ENCODE measurements around the gene FBXO31.
"Not testable (repeated sequence)": the region's sequence is repeated elsewhere in the genome, so short reads cannot be mapped to it uniquely, and the experiment has no call there.

The FBXO31 gene

DNA sequence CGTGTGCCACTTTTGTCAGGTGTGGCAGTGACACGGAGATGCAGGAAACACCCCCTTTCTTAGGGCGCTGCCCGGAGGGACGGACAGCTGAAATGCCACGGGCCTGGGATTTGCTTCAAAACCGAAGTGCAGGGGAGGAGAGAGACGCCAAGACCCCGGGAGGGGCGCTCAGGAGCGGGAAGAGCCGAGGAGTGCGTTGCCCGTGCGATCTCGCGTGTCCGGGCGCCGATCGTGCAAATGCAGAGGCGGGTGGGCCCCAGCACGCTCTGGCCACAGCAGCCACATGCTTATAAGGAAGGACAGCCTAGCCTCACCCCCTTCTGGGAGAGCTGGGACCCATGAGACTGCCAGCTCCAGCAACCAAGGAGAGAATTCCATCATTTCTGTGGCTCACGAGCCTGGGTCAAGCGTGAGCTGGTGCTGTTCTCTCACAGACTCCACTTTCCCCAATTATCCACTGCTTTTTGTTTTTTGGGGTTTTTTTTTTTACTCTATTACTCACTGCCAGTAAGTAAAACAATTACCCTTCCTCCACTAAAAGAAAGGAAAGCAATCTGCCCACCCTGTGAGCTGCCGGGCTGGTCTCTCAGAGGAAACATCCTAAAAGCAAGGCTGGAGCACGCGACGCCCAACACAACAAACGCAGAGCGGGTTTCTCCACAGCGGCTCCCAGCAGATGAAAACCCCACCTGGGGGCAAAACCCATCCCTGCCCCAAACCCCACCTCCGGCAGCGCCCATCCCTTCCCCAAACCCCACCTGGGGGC is 39.2 kb downstream of the FBXO31 start:
- Histone ChIP-seq H3K9me3 (no peaks in the 10 kb centered on the region), H3K27ac (no peak overlapping the region), H3K4me1 (ENCODE audit: control insufficient read depth in 1 of 2, insufficient read depth in 1 of 2, low read depth in 1 of 2, low read length in 1 of 2) (no peaks in the 10 kb centered on the region), H3K36me3 (peaks cover 8% of the 10 kb centered on the region), H3K27me3 (no peaks in the 10 kb centered on the region), H3K4me3 (ENCODE audit: low read depth in 1 of 2, low read length in 1 of 2) (no peak overlapping the region)
- TF ChIP-seq CTCF (IDR thresholded peaks at IDR 0.05), result no peak

GRCh38 chr16:87343753-87344050 is 39.9 kb downstream of the FBXO31 start:
- no peak overlapping the region for H3K4me3 ChIP-seq (ENCODE audit: low read depth in 1 of 2, low read length in 1 of 2)
- H3K27me3 ChIP-seq, result no peaks in the 10 kb centered on the region
- H3K9me3 ChIP-seq, result no peaks in the 10 kb centered on the region
- no peak overlapping the region for H3K27ac ChIP-seq
- H3K36me3 ChIP-seq, result peaks cover 8% of the 10 kb centered on the region
- no peak for TF ChIP-seq CTCF (IDR thresholded peaks at IDR 0.05)
- no peaks in the 10 kb centered on the region for H3K4me1 ChIP-seq (ENCODE audit: control insufficient read depth in 1 of 2, insufficient read depth in 1 of 2, low read depth in 1 of 2, low read length in 1 of 2)

- Histone ChIP-seq H3K27me3 (no peaks in the 10 kb centered on the region), H3K4me1 (ENCODE audit: control insufficient read depth in 1 of 2, insufficient read depth in 1 of 2, low read depth in 1 of 2, low read length in 1 of 2) (no peaks in the 10 kb centered on the region), H3K36me3 (peaks cover 8% of the 10 kb centered on the region), H3K27ac (no peak overlapping the region), H3K4me3 (ENCODE audit: low read depth in 1 of 2, low read length in 1 of 2) (no peak overlapping the region), H3K9me3 (no peaks in the 10 kb centered on the region)
- no peak for TF ChIP-seq CTCF (IDR thresholded peaks at IDR 0.05)
Measured at GRCh38 chr16:87342978-87343752, 40.4 kb downstream of the FBXO31 start.

GRCh38 chr16:87342504-87342903 is 41.1 kb downstream of the FBXO31 start:
- Histone ChIP-seq H3K36me3 (peaks cover 8% of the 10 kb centered on the region), H3K27me3 (no peaks in the 10 kb centered on the region), H3K27ac (no peak overlapping the region), H3K9me3 (no peaks in the 10 kb centered on the region), H3K4me1 (ENCODE audit: control insufficient read depth in 1 of 2, insufficient read depth in 1 of 2, low read depth in 1 of 2, low read length in 1 of 2) (no peaks in the 10 kb centered on the region), H3K4me3 (ENCODE audit: low read depth in 1 of 2, low read length in 1 of 2) (no peak overlapping the region)
- TF ChIP-seq CTCF (IDR thresholded peaks at IDR 0.05), result no peak

GRCh38 chr16:87340198-87340597 is 43.4 kb downstream of the FBXO31 start:
- no peaks in the 10 kb centered on the region for H3K4me1 ChIP-seq (ENCODE audit: control insufficient read depth in 1 of 2, insufficient read depth in 1 of 2, low read depth in 1 of 2, low read length in 1 of 2)
- no peaks in the 10 kb centered on the region for H3K9me3 ChIP-seq
- H3K27me3 ChIP-seq, result peaks cover 9% of the 10 kb centered on the region
- TF ChIP-seq CTCF (IDR thresholded peaks at IDR 0.05), result no peak
- no peak overlapping the region for H3K4me3 ChIP-seq (ENCODE audit: low read depth in 1 of 2, low read length in 1 of 2)
- peaks cover 8% of the 10 kb centered on the region for H3K36me3 ChIP-seq
- no peak overlapping the region for H3K27ac ChIP-seq

GRCh38 chr16:87339724-87340105 is 43.9 kb downstream of the FBXO31 start:
- H3K9me3 ChIP-seq; H3K4me3 ChIP-seq (ENCODE audit: low read depth in 1 of 2, low read length in 1 of 2); H3K4me1 ChIP-seq (ENCODE audit: control insufficient read depth in 1 of 2, insufficient read depth in 1 of 2, low read depth in 1 of 2, low read length in 1 of 2); H3K27me3 ChIP-seq; H3K27ac ChIP-seq: not testable (repeated sequence)
- H3K36me3 ChIP-seq, result peaks cover 13% of the 10 kb centered on the region
